Parathyroid adenoma (tissue), 2 donors: Measurements from ENCODE around the gene ANKRD6.

Source experiments
- H2AFZ ChIP-seq: fragments of 300-600 bp; sonication (generic); one replicate; pipeline ENCODE4 v1.7.0; 2017; ENCODE audit warnings: antibody characterized with exemption, mild to moderate bottlenecking
- H3K27ac ChIP-seq: fragments of 300-600 bp; sonication (generic); one replicate; pipeline ENCODE4 v1.7.0; 2017
- H3K27me3 ChIP-seq: fragments of 300-600 bp; sonication (generic); one replicate; pipeline ENCODE4 v1.7.0; 2017; ENCODE audit warnings: low read length; ENCODE audit not compliant: control insufficient read depth, insufficient read depth
- H3K36me3 ChIP-seq: fragments of 300-600 bp; sonication (generic); one replicate; pipeline ENCODE4 v1.7.0; 2017; ENCODE audit warnings: low read length; ENCODE audit not compliant: control insufficient read depth, insufficient read depth
- H3K4me1 ChIP-seq: fragments of 300-600 bp; sonication (generic); one replicate; pipeline ENCODE4 v1.7.0; 2017; ENCODE audit warnings: control low read depth
- H3K4me2 ChIP-seq: fragments of 300-600 bp; sonication (generic); one replicate; pipeline ENCODE4 v1.7.0; 2017; ENCODE audit warnings: low read length
- H3K4me3 ChIP-seq: fragments of 300-600 bp; sonication (generic); one replicate; pipeline ENCODE4 v1.7.0; 2017; ENCODE audit warnings: low read depth, low read length
- H3K79me2 ChIP-seq: fragments of 300-600 bp; sonication (generic); one replicate; pipeline ENCODE4 v1.7.0; 2017; ENCODE audit warnings: control low read depth
- H3K9ac ChIP-seq: fragments of 300-600 bp; sonication (generic); one replicate; pipeline ENCODE4 v1.7.0; 2017; ENCODE audit warnings: mild to moderate bottlenecking
- H3K9me3 ChIP-seq: fragments of 300-600 bp; sonication (generic); one replicate; pipeline ENCODE4 v1.7.0; 2017; ENCODE audit warnings: low read length; ENCODE audit not compliant: control insufficient read depth
- CTCF ChIP-seq: fragments of 300-600 bp; sonication (generic); IDR thresholded peaks from one replicate; pipeline ENCODE4 v1.7.0; 2017; ENCODE audit warnings: antibody characterized with exemption, mild to moderate bottlenecking
- donor health status: primary hyperparathyroidism.

The ANKRD6 gene

GRCh38 chr6:89580997-89581666, 148.2 kb downstream of the ANKRD6 start:
- Histone ChIP-seq H3K4me1 (no peaks in the 10 kb centered on the region), H3K27me3 (no peaks in the 10 kb centered on the region), H3K9me3 (no peaks in the 10 kb centered on the region), H3K79me2 (no peaks in the 10 kb centered on the region), H3K27ac (no peak overlapping the region), H3K4me3 (no peak overlapping the region), H3K4me2 (no peak overlapping the region), H3K36me3 (no peaks in the 10 kb centered on the region), H3K9ac (no peak overlapping the region), H2AFZ (no peak overlapping the region)
- TF ChIP-seq CTCF, result no peak

GRCh38 chr6:89581689-89582088, 148.7 kb downstream of the ANKRD6 start:
- H3K4me3 ChIP-seq, result no peak overlapping the region
- H2AFZ ChIP-seq, result no peak overlapping the region
- no peak for TF ChIP-seq CTCF
- no peaks in the 10 kb centered on the region for H3K36me3 ChIP-seq
- no peaks in the 10 kb centered on the region for H3K9me3 ChIP-seq
- H3K4me1 ChIP-seq, result no peaks in the 10 kb centered on the region
- H3K79me2 ChIP-seq, result no peaks in the 10 kb centered on the region
- H3K9ac ChIP-seq, result no peak overlapping the region
- H3K4me2 ChIP-seq, result no peak overlapping the region
- H3K27ac ChIP-seq, result no peak overlapping the region
- H3K27me3 ChIP-seq, result no peaks in the 10 kb centered on the region

GRCh38 chr6:89582669-89583325, 149.8 kb downstream of the ANKRD6 start:
- no peaks in the 10 kb centered on the region for H3K79me2 ChIP-seq
- no peaks in the 10 kb centered on the region for H3K36me3 ChIP-seq
- no peak for TF ChIP-seq CTCF
- no peak overlapping the region for H3K9ac ChIP-seq
- H3K4me3 ChIP-seq, result no peak overlapping the region
- no peak overlapping the region for H3K4me2 ChIP-seq
- no peaks in the 10 kb centered on the region for H3K9me3 ChIP-seq
- no peaks in the 10 kb centered on the region for H3K27me3 ChIP-seq
- H3K27ac ChIP-seq, result no peak overlapping the region
- no peak overlapping the region for H2AFZ ChIP-seq
- no peaks in the 10 kb centered on the region for H3K4me1 ChIP-seq

- H3K9me3 ChIP-seq, result no peaks in the 10 kb centered on the region
- no peak overlapping the region for H3K9ac ChIP-seq
- H3K4me3 ChIP-seq, result no peak overlapping the region
- no peaks in the 10 kb centered on the region for H3K27me3 ChIP-seq
- H2AFZ ChIP-seq, result no peak overlapping the region
- no peak overlapping the region for H3K27ac ChIP-seq
- no peak overlapping the region for H3K4me2 ChIP-seq
- TF ChIP-seq CTCF, result no peak
- no peaks in the 10 kb centered on the region for H3K4me1 ChIP-seq
- no peaks in the 10 kb centered on the region for H3K79me2 ChIP-seq
- no peaks in the 10 kb centered on the region for H3K36me3 ChIP-seq
Measured at GRCh38 chr6:89583559-89583958, 150.6 kb downstream of the ANKRD6 start.

GRCh38 chr6:89584539-89584938, 151.6 kb downstream of the ANKRD6 start:
- no peak overlapping the region for H3K27ac ChIP-seq
- H3K4me2 ChIP-seq, result no peak overlapping the region
- no peaks in the 10 kb centered on the region for H3K79me2 ChIP-seq
- H3K27me3 ChIP-seq, result no peaks in the 10 kb centered on the region
- no peak overlapping the region for H2AFZ ChIP-seq
- H3K9me3 ChIP-seq, result no peaks in the 10 kb centered on the region
- no peaks in the 10 kb centered on the region for H3K36me3 ChIP-seq
- H3K4me3 ChIP-seq, result no peak overlapping the region
- no peak overlapping the region for H3K9ac ChIP-seq
- no peak for TF ChIP-seq CTCF
- no peaks in the 10 kb centered on the region for H3K4me1 ChIP-seq
